Measurements from ENCODE around the gene CD96. TPM values are rescaled to one million over a fixed set of nuclear protein-coding genes. Genes with fewer than 3 reads are reported as not detected.

The CD96 gene
- total RNA-seq, 6 experiments from 2014 or later, result 0.31 to 1.3 (median 0.79) TPM

DNA sequence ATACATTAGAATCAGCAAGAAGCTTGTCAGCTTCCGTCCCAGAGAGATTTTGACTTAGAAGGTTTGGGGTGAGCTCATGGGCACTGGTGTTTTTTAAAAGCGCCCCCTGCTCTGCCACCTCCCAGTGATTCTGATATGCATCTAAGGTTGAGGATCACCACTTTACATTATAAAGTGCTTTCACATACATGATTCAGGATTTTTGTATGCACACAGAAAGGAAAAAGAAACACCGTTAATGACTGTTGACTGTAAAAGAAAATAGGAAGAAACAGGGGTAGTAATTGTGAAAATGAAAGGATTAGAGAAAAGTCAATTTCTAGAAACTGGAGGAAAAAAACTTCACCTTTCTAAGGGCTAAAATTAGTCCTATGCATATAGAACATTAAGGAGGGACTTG is 158.1 kb downstream of the CD96 start:
- WGBS (ENCODE audit: insufficient coverage, low coverage, low lambda C conversion rate, missing lambda C conversion rate), result 40% methylated on average over 3 of the region's 3 CpGs
- DNase-seq (no peak), ATAC-seq (no peak)
- no peaks in the 10 kb centered on the region for H3K36me3 ChIP-seq
- H3K4me1 ChIP-seq, result no peaks in the 10 kb centered on the region
- H3K27me3 ChIP-seq, result no peaks in the 10 kb centered on the region
- H3K4me3 ChIP-seq, result no peak overlapping the region
- H3K27ac ChIP-seq, result no peak overlapping the region
- intact Hi-C loops (cut with DNase I), result no loop called here
- no peaks in the 10 kb centered on the region for H3K9me3 ChIP-seq
- TF ChIP-seq, protein P1, sequence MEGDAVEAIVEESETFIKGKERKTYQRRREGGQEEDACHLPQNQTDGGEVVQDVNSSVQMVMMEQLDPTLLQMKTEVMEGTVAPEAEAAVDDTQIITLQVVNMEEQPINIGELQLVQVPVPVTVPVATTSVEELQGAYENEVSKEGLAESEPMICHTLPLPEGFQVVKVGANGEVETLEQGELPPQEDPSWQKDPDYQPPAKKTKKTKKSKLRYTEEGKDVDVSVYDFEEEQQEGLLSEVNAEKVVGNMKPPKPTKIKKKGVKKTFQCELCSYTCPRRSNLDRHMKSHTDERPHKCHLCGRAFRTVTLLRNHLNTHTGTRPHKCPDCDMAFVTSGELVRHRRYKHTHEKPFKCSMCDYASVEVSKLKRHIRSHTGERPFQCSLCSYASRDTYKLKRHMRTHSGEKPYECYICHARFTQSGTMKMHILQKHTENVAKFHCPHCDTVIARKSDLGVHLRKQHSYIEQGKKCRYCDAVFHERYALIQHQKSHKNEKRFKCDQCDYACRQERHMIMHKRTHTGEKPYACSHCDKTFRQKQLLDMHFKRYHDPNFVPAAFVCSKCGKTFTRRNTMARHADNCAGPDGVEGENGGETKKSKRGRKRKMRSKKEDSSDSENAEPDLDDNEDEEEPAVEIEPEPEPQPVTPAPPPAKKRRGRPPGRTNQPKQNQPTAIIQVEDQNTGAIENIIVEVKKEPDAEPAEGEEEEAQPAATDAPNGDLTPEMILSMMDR (IDR thresholded peaks at IDR 0.05), result no peak
- no peak for TF ChIP-seq POLR2A (IDR thresholded peaks at IDR 0.05)

DNA sequence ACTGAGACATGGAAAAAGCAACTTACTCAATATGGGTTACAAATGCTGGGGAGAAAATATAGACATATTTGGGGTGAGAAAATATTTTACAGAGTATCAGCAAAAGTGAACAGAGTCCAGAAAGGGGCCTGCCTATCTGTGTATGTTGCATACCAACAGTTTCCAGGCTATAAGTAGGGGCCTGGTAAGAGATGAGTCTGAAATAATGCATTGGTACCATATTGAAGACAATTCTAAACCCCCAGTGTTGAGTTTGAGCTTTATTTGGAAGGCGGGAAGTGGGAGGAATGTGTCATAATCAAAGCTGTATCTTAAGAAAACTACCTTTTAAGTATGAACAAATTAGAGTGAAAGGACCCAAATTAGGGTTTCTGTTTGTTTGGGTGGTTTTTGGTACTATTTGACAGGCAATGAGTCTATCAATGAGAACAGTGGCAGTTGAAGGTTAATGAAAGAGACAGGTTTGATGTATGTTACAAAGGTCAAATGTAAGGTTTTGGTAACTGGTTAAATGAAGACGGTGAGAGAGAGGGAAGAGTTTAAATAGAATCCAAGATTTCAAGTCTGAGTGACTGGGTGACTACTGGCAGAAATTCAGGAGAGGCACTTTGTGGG is 159.4 kb downstream of the CD96 start:
- ATAC-seq, result no peak

More for the DNA sequence above, 159.4 kb downstream of the CD96 start:
- DNase-seq, result no peak
- 90% methylated on average over 2 of the region's 2 CpGs for WGBS (ENCODE audit: insufficient coverage, low coverage, low lambda C conversion rate, missing lambda C conversion rate)
- H3K36me3 ChIP-seq, result no peaks in the 10 kb centered on the region
- TF ChIP-seq POLR2A (IDR thresholded peaks at IDR 0.05), result no peak
- TF ChIP-seq, protein P1 (IDR thresholded peaks at IDR 0.05), result no peak
- no peaks in the 10 kb centered on the region for H3K4me1 ChIP-seq
- no peak overlapping the region for H3K4me3 ChIP-seq
- intact Hi-C loops (cut with DNase I), result no loop called here
- no peaks in the 10 kb centered on the region for H3K9me3 ChIP-seq
- no peaks in the 10 kb centered on the region for H3K27me3 ChIP-seq
- no peak overlapping the region for H3K27ac ChIP-seq

Other genes starting within 250 kb of the CD96 start
- gene ZBED2, start 53.1 kb downstream of the CD96 start, total RNA-seq, result not detected
- gene PLCXD2, start 132.5 kb downstream of the CD96 start, total RNA-seq, result 10 to 100 TPM in 4 of 6 experiments, 1 to 10 TPM in 2; 7.1 to 27.3 (median 17.2) TPM

All from right lobe of liver (tissue), 6 donors.